ENCODE measurements around the gene PLD1.

- TF ChIP-seq CTCF (IDR thresholded peaks at IDR 0.05) (no peak), POLR2AphosphoS5 (IDR thresholded peaks at IDR 0.05) (no peak), POLR2A (IDR thresholded peaks at IDR 0.05) (no peak), EP300 (IDR thresholded peaks at IDR 0.05) (no peak)
Measured at GRCh38 chr3:171824824-171825221, 14.5 kb upstream of the PLD1 start.
